NCI-H748 (cell line): ENCODE data around the gene PELI3.
"Not testable (repeated sequence)": the region's sequence is repeated elsewhere in the genome, so short reads cannot be mapped to it uniquely, and the experiment has no call there.

ENCODE experiments used
- DNase-seq: peaks from one replicate; lab custom pipeline; 2025; ENCODE audit not compliant: unreplicated experiment; lab: John Stamatoyannopoulos, UW

Gene PELI3, protein sequence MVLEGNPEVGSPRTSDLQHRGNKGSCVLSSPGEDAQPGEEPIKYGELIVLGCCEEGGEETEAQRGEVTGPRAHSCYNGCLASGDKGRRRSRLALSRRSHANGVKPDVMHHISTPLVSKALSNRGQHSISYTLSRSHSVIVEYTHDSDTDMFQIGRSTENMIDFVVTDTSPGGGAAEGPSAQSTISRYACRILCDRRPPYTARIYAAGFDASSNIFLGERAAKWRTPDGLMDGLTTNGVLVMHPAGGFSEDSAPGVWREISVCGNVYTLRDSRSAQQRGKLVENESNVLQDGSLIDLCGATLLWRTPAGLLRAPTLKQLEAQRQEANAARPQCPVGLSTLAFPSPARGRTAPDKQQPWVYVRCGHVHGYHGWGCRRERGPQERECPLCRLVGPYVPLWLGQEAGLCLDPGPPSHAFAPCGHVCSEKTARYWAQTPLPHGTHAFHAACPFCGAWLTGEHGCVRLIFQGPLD

DNA sequence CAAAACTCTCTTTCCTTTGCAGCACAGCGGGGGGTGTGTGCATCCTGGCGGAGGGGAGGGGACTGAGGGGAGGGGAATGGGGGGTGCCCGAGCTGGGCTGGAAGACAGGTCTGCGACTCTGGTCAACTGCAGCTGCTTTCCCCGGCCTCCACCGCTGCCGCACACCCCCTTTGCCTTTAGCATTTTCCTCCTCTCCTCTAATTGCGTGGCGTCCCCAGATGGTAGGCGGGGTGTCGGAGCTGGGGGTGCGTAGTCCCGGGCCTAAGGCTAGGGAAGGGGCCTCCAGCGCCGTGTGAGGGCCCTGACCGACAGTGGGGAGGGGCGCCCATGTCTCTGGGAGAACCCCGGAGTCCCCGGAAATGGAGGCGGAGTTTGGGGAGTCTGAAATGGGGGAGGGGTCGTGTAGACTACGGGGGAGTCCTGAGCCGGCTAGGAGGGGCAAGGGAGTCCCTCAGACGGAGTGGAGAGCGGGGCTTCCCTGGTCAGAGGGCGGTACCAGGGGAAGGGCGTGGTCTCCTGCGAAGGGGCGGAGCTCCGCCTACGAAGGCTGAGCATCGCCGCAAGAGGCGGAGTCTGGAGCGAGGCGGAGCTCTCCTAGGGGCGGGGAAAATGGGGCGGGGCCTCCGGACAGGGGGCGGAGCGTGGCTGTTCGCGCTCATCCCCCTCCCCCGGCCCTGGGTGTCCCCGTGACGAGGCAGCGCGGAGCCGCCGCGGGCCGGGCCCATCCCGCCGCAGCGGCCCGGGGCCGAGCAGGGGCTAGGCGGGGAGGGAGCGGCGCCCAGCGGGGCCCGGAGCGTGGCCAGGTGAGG, at the start of gene PELI3:
TSS of gene PELI3 (plus strand) at position 681 of the 809 bp plus-strand sequence. CDS start 1,224 bp downstream, outside the sequence.
- peak; percentile 87 for DNase-seq

DNA sequence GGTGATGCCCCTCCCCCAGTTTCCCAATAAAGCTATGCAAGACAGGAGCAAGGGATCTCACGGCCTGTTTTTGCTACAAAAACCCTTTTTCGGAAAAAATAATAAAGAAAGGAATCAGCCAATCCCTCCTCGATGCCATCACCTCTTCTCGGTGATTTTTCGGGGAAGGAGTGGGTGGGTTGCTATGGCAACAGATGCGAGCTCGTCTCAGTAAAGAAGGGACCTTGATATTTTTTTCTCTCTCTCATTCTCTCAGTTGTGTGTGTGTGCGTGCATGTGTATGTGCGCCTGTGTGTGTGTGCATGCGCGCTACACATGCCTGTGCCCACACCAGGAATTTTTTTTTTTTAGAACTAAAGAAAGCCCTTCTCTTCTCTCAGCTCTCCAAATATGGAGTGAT, 49.7 kb upstream of the PELI3 start:
- DNase-seq = no peak

GRCh38 chr11:66418168-66418985, 48.3 kb upstream of the PELI3 start:
- DNase-seq = peak; percentile 31

DNA sequence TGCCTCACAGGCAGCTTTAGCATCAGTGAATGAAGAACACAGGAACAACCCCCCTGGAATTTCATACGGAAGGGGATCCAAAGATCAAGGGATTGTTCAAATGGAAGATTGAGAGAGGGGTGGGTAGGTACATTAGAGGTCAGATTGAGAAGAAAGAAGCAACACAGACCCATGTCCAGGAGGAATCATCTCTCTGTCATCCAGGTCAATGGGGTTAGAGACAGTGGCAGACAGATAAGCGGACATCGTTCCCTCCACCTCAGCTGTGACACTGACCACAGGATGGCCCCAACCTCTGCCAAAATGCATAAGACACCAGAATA, 47.8 kb upstream of the PELI3 start:
- no peak for DNase-seq

DNA sequence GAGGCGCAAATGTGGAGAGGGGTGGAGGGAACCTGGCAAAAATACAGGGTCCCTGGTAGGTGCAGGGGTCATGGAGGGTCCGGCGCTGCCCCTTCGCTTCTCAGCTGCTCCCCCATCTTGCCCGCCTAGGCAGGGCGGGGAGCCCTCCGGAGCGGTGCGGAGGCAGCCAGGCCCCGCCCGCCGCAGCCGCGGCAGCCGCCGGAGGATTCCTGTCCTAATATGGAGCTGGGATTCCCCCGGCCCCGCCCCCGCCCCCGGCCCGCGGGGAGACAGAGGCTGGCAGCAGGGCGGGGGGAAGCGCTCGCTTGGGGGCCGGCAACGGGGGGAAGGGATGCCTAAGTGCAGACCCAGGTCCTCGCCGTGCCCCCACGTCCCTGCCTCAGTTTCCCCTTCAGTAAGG, 46.9 kb upstream of the PELI3 start:
- peak; percentile 70 for DNase-seq

GRCh38 chr11:66420671-66421476, 45.8 kb upstream of the PELI3 start, which contains the start of gene NPAS4:
NPAS4 (plus strand) TSS chr11:66421035; CDS start chr11:66421180, 145 bp downstream.
- DNase-seq = peak; percentile 92

DNA sequence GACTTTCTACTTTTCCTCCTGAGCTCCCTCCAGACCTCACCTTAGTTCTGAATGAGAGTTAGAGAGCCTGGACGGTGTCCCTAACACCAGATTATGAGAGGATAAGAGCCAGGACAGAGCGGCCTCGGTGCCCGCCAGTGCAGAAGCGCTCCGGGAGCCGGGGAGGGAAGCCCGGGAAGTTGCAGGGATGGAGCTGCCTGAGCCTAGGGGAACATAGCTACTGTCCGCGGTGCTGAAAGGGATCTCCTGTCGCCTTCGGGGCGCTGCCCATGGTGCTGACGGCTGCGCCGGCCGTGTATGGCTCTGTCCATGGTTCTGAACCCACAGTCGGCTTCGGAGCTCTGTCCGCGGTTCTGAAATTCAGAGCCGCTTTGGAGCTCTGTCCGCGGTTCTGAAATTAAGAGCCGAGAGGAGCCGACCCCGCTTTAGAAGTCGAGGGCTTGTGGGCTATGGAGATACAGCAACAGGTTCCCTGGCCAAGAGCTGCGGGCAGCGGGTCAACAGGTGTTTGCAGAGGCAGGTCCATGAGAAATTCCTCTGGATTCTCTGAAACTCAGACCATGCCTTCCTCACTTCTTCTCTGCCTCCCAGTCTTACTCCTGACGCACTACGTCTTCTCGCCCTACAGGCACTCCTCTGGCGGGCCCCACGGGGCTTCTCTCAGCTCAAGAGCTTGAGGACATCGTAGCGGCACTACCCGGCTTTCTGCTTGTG, 45.1 kb upstream of the PELI3 start:
- peak; percentile 56 for DNase-seq

GRCh38 chr11:66426314-66426713, 40.4 kb upstream of the PELI3 start:
- DNase-seq = no peak

DNA sequence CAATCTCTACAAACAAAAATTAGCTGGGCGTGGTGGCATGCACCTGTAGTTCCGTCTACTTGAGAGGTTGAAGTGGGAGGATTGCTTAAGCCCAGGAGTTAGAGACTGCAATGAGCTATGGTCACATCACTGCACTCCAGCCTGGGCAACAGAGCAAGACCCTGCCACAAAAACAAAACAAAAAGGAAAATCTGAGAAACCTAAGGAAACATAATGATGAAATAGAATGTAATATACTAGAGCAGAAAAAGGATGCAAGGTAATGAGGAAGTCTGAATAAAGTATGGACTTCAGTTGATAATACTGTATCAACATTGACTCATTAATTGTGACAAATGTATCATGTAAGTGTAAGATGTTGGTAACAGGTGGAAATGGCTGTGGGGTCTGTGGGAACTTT, 37.8 kb upstream of the PELI3 start:
- no peak for DNase-seq

GRCh38 chr11:66429983-66430602, 36.6 kb upstream of the PELI3 start:
- DNase-seq = peak; percentile 72

- DNase-seq = not testable (repeated sequence)
These were observed 35.4 kb upstream of the PELI3 start for GRCh38 chr11:66431287-66431686.

DNA sequence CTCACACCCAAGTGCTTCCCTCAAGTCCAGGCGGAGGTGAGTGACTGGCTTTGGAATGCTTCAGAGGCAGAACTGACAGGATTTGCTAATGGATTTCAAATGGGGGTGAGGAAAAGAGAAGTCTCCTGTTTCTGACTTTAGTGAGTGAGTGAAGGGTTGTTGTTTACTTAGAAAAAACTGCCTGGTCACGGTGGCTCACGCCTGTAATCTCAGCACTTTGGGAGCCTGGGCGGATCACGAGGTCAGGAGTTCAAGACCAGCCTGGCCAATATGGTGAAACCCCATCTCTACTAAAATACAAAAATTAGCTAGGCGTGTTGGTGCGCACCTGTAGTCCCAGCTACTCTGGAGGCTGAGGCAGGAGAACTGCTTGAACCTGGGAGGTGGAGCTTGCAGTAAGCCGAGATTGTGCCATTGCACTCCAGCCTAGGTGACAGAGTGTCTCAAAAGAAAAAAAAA, 34.8 kb upstream of the PELI3 start:
- DNase-seq = not testable (repeated sequence)

- no peak for DNase-seq
These were observed 34.1 kb upstream of the PELI3 start for GRCh38 chr11:66432597-66432996.

DNA sequence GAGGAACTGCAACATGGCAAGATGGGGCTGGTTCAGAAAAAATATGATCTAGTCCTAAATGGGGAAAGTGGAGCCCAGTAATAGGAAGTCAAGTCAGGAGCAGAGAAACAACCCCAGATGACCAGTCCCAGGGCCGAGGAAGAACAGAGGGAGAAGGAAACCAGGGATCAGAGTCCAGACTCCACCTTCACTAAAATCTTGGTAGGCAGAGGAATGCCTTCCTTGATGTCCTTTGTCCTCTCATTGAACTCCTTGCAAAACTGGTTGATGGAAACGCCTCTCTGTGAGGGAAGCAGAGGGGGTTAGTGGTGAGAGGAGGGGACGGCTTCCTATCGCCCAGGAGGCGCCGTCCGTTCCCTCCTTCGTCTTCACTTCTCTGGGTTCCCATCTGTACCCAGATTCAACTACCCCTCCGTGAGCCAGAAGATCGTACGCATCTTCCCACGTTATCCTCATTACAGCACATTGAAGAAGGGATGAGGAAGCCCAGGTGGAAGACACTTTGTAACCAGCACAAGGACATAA, 28.7 kb upstream of the PELI3 start:
- DNase-seq = no peak

GRCh38 chr11:66438504-66439466, 27.9 kb upstream of the PELI3 start, which contains the start of gene MRPL11:
MRPL11 (minus strand) TSS chr11:66438848; CDS start chr11:66438754, 94 bp downstream.
- DNase-seq = peak; percentile 95

GRCh38 chr11:66440101-66440939, 26.4 kb upstream of the PELI3 start:
- DNase-seq = not testable (repeated sequence)

- not testable (repeated sequence) for DNase-seq
These were observed 25.8 kb upstream of the PELI3 start for GRCh38 chr11:66440940-66441282.
